HepG2 (cell line): ENCODE data around the gene YY1. TPM values are rescaled to one million over a fixed set of nuclear protein-coding genes. Genes with fewer than 3 reads are reported as not detected.
A peak's percentile ranks its signal among the peaks of the same experiment; 100 is the strongest.

ENCODE experiments used
- ATAC-seq: fragments of 200-7000 bp; cut with Tn5 transposase; 3 replicates; pipeline ENCODE4 v1.9.1; 2020; ENCODE audit warnings: mild to moderate bottlenecking, moderate library complexity
- BruUV-seq: library from RNA; stranded (reverse); fragments of 400-500 nt; replicated peaks from 2 replicates; lab custom pipeline; 2021; lab: Mats Ljungman, UMichigan
- CTCF ChIA-PET: fragments of 300-600 bp; formaldehyde crosslinking; extraction: SDS; loops from one replicate; lab custom pipeline; 2021; ENCODE audit warnings: low total read pairs, inconsistent platforms, low intra/inter-chr PET ratio; lab: Yijun Ruan, JAX
- POLR2A ChIA-PET: fragments of 350-600 bp; sonication (Branson Sonifier 250); formaldehyde crosslinking; loops from one replicate; lab custom pipeline; 2020; ENCODE audit warnings: antibody characterized with exemption, inconsistent platforms; lab: Yijun Ruan, JAX
- DNase-seq: peaks from one replicate; pipeline ENCODE4 v3.0.0-alpha.2; 2015; ENCODE audit warnings: low spot score
- FAIRE-seq: peaks from 3 replicates; lab custom pipeline; 2011; peaks lifted over from hg19 to GRCh38; lab: Jason Lieb, UNC
- H2AFZ ChIP-seq: one replicate; pipeline ENCODE4 v1.6.1; 2011; ENCODE audit warnings: low read length, inconsistent platforms
- H3K27ac ChIP-seq: fragments of 300-600 bp; 3 replicates; pipeline ENCODE4 v1.8.0; 2011; ENCODE audit warnings: mixed run types, mild to moderate bottlenecking, mixed read lengths, low read length, inconsistent platforms; ENCODE audit not compliant: insufficient read depth; ENCODE audit errors: extremely low read length
- H3K27me3 ChIP-seq, 2 experiments: fragments of 200-600 bp in 1 of 2; 2 replicates in 1 of 2; 3 replicates in 1 of 2; pipeline versions ENCODE4 v1.6.0 to v1.8.0; 2011; ENCODE audit warnings: low read length in 2 of 2, mild to moderate bottlenecking in 2 of 2, moderate library complexity in 2 of 2, inconsistent platforms in 1 of 2; ENCODE audit not compliant: insufficient read depth in 2 of 2, control insufficient read depth in 1 of 2
- H3K36me3 ChIP-seq, 2 experiments: fragments of 200-600 bp in 1 of 2; replicated peaks in 1 of 2; 2 replicates in 1 of 2; 3 replicates in 1 of 2; pipeline versions ENCODE4 v1.5.1 to v1.8.0; 2011; ENCODE audit warnings: low read length in 2 of 2, inconsistent platforms in 1 of 2; ENCODE audit not compliant: insufficient read depth in 2 of 2, control insufficient read depth in 1 of 2
- H3K4me1 ChIP-seq: 2 replicates; pipeline ENCODE4 v1.5.1; 2012; ENCODE audit warnings: low read length, inconsistent platforms; ENCODE audit not compliant: insufficient read depth
- H3K4me2 ChIP-seq: 2 replicates; pipeline ENCODE4 v1.6.0; 2011; ENCODE audit warnings: low read depth, low read length, inconsistent platforms
- H3K4me3 ChIP-seq, 3 experiments: fragments of 200-600 bp in 1 of 3; sonication (generic), shearing (Covaris generic) in 1 of 3; replicated peaks in 1 of 3; 2 replicates each; pipeline ENCODE4 v1.5.1; 2011 to 2016; ENCODE audit warnings: low read length in 3 of 3, inconsistent platforms in 2 of 3, low read depth in 2 of 3, mild to moderate bottlenecking in 2 of 3, control low read depth in 1 of 3, mixed read lengths in 1 of 3; ENCODE audit not compliant: insufficient read depth in 1 of 3
- H3K79me2 ChIP-seq: one replicate; pipeline ENCODE4 v1.6.1; 2011; ENCODE audit warnings: low read length, inconsistent platforms; ENCODE audit not compliant: insufficient read depth
- H3K9ac ChIP-seq: 2 replicates; pipeline ENCODE4 v1.6.0; 2011; ENCODE audit warnings: mild to moderate bottlenecking, low read depth, low read length, inconsistent platforms; ENCODE audit not compliant: insufficient read depth
- H3K9me3 ChIP-seq: 2 replicates; pipeline ENCODE4 v1.5.1; 2012; ENCODE audit warnings: mild to moderate bottlenecking, low read length
- H4K20me1 ChIP-seq: 2 replicates; pipeline ENCODE4 v1.6.0; 2011; ENCODE audit warnings: inconsistent platforms, mild to moderate bottlenecking, low read length, moderate library complexity; ENCODE audit not compliant: insufficient read depth
- ARNT2 ChIP-seq: sonication (generic); formaldehyde crosslinking; IDR thresholded peaks from 2 replicates; pipeline ENCODE4 v1.8.0; 2022; ENCODE audit warnings: mild to moderate bottlenecking, low read depth, missing genetic modification reagents, moderate library complexity
- ELF4 ChIP-seq: sonication (generic); formaldehyde crosslinking; IDR thresholded peaks from 2 replicates; pipeline ENCODE4 v1.5.0; 2020; ENCODE audit warnings: missing genetic modification reagents, mild to moderate bottlenecking, moderate library complexity, borderline replicate concordance
- FOSL2 ChIP-seq: sonication (generic); formaldehyde crosslinking; IDR thresholded peaks from 2 replicates; pipeline ENCODE4 v1.4.0; 2020; ENCODE audit warnings: missing genetic modification reagents
- WGBS: methylation state at CpG from one replicate; pipeline ENCODE4 v1.1.6; 2017; ENCODE audit warnings: low lambda C conversion rate; 5-methylcytosine and 5-hydroxymethylcytosine counted together
- in situ Hi-C: cut with HindIII; loops from 2 replicates; pipeline ENCODE4 v1.10.0; 2017; ENCODE audit warnings: low pct_unique_long_range_greater_than_20kb; ENCODE audit not compliant: extremely low pct_ligation_motif_present
- intact Hi-C: fragments of 100-400 bp; cut with micrococcal nuclease; formaldehyde crosslinking; loops from one replicate; pipeline ENCODE4 v1.10.0; 2022; ENCODE audit not compliant: unreplicated experiment
- polyA plus RNA-seq, 8 experiments: library from polyadenylated mRNA; depleted of rRNA in 3 of 8; stranded (reverse) in 7 of 8; unstranded in 1 of 8; fragments of >200 nt; fragmentation: Illumina TruSeq in 4 of 8; extraction: Trizol in 4 of 8; gene quantifications; 2 replicates each; pipeline versions ENCODE4 v1.2.1 to v1.2.3, GENCODE V29; 2011 to 2016; ENCODE audit warnings: low read depth in 4 of 8, missing spikeins in 1 of 8, mixed read lengths in 1 of 8; ENCODE audit not compliant: insufficient read depth in 1 of 8
- total RNA-seq, 5 experiments: library from RNA; depleted of rRNA; stranded (reverse); fragments of >200 nt; fragmentation: Illumina TruSeq; extraction: Trizol; gene quantifications; 2 replicates each; pipeline ENCODE4 v1.2.3, GENCODE V29; 2016; ENCODE audit warnings: low read depth in 1 of 5
- TF ChIP-seq, protein P1 (sequence below): sonication (generic); formaldehyde crosslinking; IDR thresholded peaks from 2 replicates; pipeline ENCODE4 v1.8.1; 2023; ENCODE audit warnings: mild to moderate bottlenecking, missing genetic modification reagents
- TF ChIP-seq, protein P2 (sequence below): sonication (generic); formaldehyde crosslinking; IDR thresholded peaks from 2 replicates; pipeline ENCODE4 v1.5.0; 2020; ENCODE audit warnings: mild to moderate bottlenecking, missing genetic modification reagents

Gene YY1
- total and polyA plus RNA-seq, 2 of the 13 experiments (the other 11 are each of a cell fraction or from before 2014, with no cell fraction given): 29.4 to 68.1 TPM

DNA sequence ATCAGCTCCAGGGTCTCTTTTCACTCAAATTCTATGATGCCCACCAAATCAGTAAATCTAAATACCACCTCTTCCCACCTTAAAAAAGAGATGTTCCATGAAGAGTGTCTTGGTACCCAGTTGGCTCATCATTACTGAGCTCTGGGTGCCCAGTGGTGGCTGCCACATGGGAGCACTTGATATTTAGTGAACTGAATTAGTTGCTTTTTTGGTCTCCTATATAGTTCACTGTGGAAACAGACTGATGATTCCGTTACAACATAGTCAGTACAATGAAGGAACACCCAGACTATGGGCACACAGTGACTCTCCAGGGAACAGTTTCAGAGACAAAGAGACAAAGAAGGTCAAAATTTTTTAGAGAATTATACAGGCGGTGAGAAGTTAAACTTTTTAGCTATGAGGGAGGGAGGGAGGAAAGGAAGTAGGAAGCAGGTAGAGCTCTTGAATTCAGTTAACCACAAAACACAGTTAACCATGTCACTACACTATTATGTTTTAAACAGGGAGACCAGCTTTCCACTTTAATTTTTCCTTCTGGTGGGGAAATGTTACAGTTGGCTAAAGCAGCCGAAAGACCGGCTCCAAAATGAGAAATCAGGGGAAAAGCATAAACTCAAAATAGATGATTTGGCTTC, 14.6 kb upstream of the YY1 start:
- Histone ChIP-seq H3K79me2 (peaks cover 41% of the 10 kb centered on the region), H3K36me3 (no peaks in the 10 kb centered on the region; a peak in 1 of 5 replicates), H3K4me2 (peak overlapping the region; percentile 96), H3K4me1 (peaks cover 36% of the 10 kb centered on the region), H4K20me1 (no peaks in the 10 kb centered on the region), H3K27ac (peak overlapping the region; percentile 68), H3K4me3 (peak overlapping the region in 2 of 3 experiments; percentile 32 to 81; a peak in 2 of 6 replicates), H3K27me3 (no peaks in the 10 kb centered on the region; a peak in 1 of 5 replicates)
- FAIRE-seq (no peak), ATAC-seq (no peak)
- 92% methylated on average over 4 of the region's 4 CpGs for WGBS
- POLR2A ChIA-PET: interaction anchor here (1.1 to 5.1 kb wide), 5 partner anchors 10 to 31 kb away, joined by 4 to 64 read pairs (median 48); no protein-coding TSS in a partner anchor
- CTCF ChIA-PET: no interaction called here
- intact Hi-C loops: no loop called here
- in situ Hi-C loops: no loop called here
- no TSS peak for BruUV-seq
- no peak for TF ChIP-seq ELF4 (CRISPR knock-in tag)
- no peak for TF ChIP-seq FOSL2 (CRISPR knock-in tag)
- TF ChIP-seq, protein P1, sequence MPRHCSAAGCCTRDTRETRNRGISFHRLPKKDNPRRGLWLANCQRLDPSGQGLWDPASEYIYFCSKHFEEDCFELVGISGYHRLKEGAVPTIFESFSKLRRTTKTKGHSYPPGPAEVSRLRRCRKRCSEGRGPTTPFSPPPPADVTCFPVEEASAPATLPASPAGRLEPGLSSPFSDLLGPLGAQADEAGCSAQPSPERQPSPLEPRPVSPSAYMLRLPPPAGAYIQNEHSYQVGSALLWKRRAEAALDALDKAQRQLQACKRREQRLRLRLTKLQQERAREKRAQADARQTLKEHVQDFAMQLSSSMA (CRISPR knock-in tag): no peak
- TF ChIP-seq, protein P2, sequence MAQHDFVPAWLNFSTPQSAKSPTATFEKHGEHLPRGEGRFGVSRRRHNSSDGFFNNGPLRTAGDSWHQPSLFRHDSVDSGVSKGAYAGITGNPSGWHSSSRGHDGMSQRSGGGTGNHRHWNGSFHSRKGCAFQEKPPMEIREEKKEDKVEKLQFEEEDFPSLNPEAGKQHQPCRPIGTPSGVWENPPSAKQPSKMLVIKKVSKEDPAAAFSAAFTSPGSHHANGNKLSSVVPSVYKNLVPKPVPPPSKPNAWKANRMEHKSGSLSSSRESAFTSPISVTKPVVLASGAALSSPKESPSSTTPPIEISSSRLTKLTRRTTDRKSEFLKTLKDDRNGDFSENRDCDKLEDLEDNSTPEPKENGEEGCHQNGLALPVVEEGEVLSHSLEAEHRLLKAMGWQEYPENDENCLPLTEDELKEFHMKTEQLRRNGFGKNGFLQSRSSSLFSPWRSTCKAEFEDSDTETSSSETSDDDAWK (CRISPR knock-in tag): no peak
- TF ChIP-seq ARNT2 (CRISPR knock-in tag): no peak
- TF ChIP-seq, all 625 proteins: peak for 0
- Histone ChIP-seq H2AFZ (no peak overlapping the region), H3K9me3 (no peaks in the 10 kb centered on the region), H3K9ac (peak overlapping the region; percentile 76)
- DNase-seq: no peak
